Measurements from ENCODE around the gene ALG8.

- TF ChIP-seq CTCF (IDR thresholded peaks at IDR 0.05) (no peak), EP300 (IDR thresholded peaks at IDR 0.05) (no peak), POLR2A (IDR thresholded peaks at IDR 0.05) (no peak)
Measured at GRCh38 chr11:78081583-78081982, 57.8 kb downstream of the ALG8 start.

Data from suprapubic skin (tissue), 3 donors.